GM23248 (cell line): ENCODE measurements around the gene CAPN13.

ENCODE experiments used
- EZH2 ChIP-seq: fragments of 200-600 bp; sonication (generic); IDR thresholded peaks from 2 replicates; pipeline ENCODE4 v1.6.1; 2018; ENCODE audit warnings: antibody characterized with exemption, mild to moderate bottlenecking; ENCODE audit not compliant: insufficient read depth, poor library complexity, severe bottlenecking
- EZH2phosphoT487 ChIP-seq: fragments of 200-600 bp; sonication (generic); IDR thresholded peaks from 2 replicates; pipeline ENCODE4 v1.6.1; 2018; ENCODE audit warnings: antibody characterized with exemption, moderate library complexity, mild to moderate bottlenecking, low read depth; ENCODE audit not compliant: insufficient read depth

DNA sequence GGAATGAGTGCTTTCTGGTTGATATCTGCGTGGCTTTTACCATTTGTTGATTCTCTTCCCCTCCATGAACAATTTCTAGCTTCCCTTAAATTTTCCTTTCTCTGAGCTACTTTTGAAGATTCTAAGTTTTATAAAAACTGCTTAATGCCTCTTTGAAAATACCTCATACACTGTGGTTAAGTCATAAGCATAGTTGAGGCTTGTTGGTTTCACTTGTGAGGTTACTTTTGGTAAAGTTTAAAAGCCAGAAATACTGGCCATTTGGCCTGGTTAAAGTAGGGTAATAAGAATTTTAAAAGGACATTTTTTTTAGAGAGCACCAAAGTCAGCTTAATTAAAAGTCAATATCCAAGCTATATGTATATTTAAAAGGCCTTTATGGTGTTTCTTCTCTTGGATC lies 21.3 kb upstream of the CAPN13 start:
- no peak for TF ChIP-seq EZH2
- TF ChIP-seq EZH2phosphoT487: no peak
